ENCODE results near the gene SKAP1.
"Not testable (repeated sequence)": the region's sequence is repeated elsewhere in the genome, so short reads cannot be mapped to it uniquely, and the experiment has no call there.

The SKAP1 gene

GRCh38 chr17:48368352-48368908 lies 61.6 kb downstream of the SKAP1 start:
- no peak for DNase-seq (ENCODE audit: low spot score)

GRCh38 chr17:48363161-48363560 lies 66.9 kb downstream of the SKAP1 start:
- no peak for DNase-seq (ENCODE audit: low spot score)

- DNase-seq (ENCODE audit: low spot score), result not testable (repeated sequence)
These were observed 69.0 kb downstream of the SKAP1 start for GRCh38 chr17:48360861-48361633.

- DNase-seq (ENCODE audit: low spot score), result no peak
These were observed 72.0 kb downstream of the SKAP1 start for GRCh38 chr17:48357779-48358602.

GRCh38 chr17:48356866-48357265 lies 73.1 kb downstream of the SKAP1 start:
- no peak for DNase-seq (ENCODE audit: low spot score)

- DNase-seq (ENCODE audit: low spot score), result no peak
These were observed 77.4 kb downstream of the SKAP1 start for GRCh38 chr17:48352630-48353029.

GRCh38 chr17:48351911-48352332 lies 78.1 kb downstream of the SKAP1 start:
- peak; percentile 23 for DNase-seq (ENCODE audit: low spot score)

- DNase-seq (ENCODE audit: low spot score), result no peak
These were observed 81.7 kb downstream of the SKAP1 start for GRCh38 chr17:48348352-48348751.

GRCh38 chr17:48347177-48347576 lies 82.8 kb downstream of the SKAP1 start:
- no peak for DNase-seq (ENCODE audit: low spot score)

GRCh38 chr17:48344251-48344650 lies 85.8 kb downstream of the SKAP1 start:
- DNase-seq (ENCODE audit: low spot score), result no peak

GRCh38 chr17:48340916-48341315 lies 89.1 kb downstream of the SKAP1 start:
- DNase-seq (ENCODE audit: low spot score), result no peak

GRCh38 chr17:48338720-48339119 lies 91.3 kb downstream of the SKAP1 start:
- DNase-seq (ENCODE audit: low spot score), result no peak

- not testable (repeated sequence) for DNase-seq (ENCODE audit: low spot score)
These were observed 92.1 kb downstream of the SKAP1 start for GRCh38 chr17:48337903-48338302.

GRCh38 chr17:48336986-48337385 lies 93.0 kb downstream of the SKAP1 start:
- DNase-seq (ENCODE audit: low spot score), result no peak

- DNase-seq (ENCODE audit: low spot score), result peak; percentile 60
These were observed 94.0 kb downstream of the SKAP1 start for GRCh38 chr17:48335858-48336500.

- DNase-seq (ENCODE audit: low spot score), result no peak
These were observed 94.7 kb downstream of the SKAP1 start for GRCh38 chr17:48335146-48335784.

GRCh38 chr17:48333034-48333530 lies 96.9 kb downstream of the SKAP1 start:
- no peak for DNase-seq (ENCODE audit: low spot score)

GRCh38 chr17:48330887-48331286 lies 99.1 kb downstream of the SKAP1 start:
- DNase-seq (ENCODE audit: low spot score), result no peak

GRCh38 chr17:48330421-48330820 lies 99.6 kb downstream of the SKAP1 start:
- no peak for DNase-seq (ENCODE audit: low spot score)

- no peak for DNase-seq (ENCODE audit: low spot score)
These were observed 101.6 kb downstream of the SKAP1 start for GRCh38 chr17:48328457-48328856.

- DNase-seq (ENCODE audit: low spot score), result no peak
These were observed 103.7 kb downstream of the SKAP1 start for GRCh38 chr17:48326310-48326709.

GRCh38 chr17:48322060-48322459 lies 108.0 kb downstream of the SKAP1 start:
- no peak for DNase-seq (ENCODE audit: low spot score)

Measured in cerebellar cortex (tissue), 1 donor.